ENCODE results near the gene MDN1.

DNA sequence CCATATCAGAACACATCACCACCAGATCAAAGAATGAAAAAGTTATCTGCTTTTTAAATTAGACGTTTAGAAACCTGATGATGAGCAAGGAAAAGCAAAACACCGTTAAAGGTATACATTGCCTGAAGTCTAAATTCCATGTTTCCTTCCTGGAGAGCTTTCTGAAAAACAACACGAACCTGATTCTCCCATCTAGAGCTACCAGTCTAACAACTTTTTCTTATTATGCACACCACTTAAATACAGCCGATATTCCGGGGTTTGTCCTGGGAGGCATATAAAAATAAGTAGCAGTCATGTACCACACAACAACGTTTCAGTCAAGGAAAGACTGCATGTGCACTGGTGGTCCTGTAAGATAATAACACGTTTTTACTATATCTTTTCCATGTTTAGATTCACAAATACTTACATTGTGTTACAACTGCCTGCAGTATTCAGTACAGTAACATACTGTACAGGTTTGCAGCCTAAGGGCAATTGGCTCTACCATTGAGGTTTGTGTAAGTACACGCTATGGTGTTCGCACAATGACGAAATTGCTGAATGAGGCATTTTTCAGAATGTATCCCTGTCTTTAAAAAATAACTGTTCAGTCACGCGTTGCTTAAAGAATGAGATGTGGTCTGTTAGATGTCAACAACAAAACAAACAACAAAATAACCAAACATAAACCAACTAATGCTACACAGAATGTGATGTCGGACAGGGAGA, 162.0 kb downstream of the MDN1 start:
- TF ChIP-seq CTCF (IDR thresholded peaks at IDR 0.05; ENCODE audit: borderline replicate concordance, extremely low read depth, low read length, poor library complexity, severe bottlenecking) (no peak), EZH2 (IDR thresholded peaks at IDR 0.05; ENCODE audit: borderline replicate concordance, low read depth, low read length, severe bottlenecking) (no peak)

Measured in DND-41 (cell line).